Measurements from ENCODE around the gene TBC1D5.

Gene TBC1D5

DNA sequence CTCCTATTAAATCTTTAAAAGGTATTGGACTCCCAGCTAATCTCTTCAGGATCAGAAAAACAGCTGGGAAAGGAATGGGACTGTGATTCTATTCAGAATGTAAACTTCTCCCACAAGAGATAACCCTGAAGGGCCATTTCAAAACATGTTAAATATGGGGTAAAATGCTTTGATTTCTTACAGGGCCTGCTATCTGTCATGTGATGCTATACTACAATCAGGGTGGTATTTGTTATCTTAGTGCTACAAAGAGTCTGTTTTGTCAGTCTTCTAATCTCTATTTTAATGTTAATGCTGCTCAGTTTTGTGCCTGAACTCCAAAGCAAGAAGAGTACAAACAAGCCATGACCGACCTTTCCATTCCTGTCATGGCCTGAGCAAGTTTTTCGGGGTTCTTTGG lies 186.9 kb downstream of the TBC1D5 start:
- Histone ChIP-seq H3K79me2 (ENCODE audit: insufficient read depth, low read length) (peaks cover 6% of the 10 kb centered on the region; the same call in 1 of the 2 replicates), H3K36me3 (ENCODE audit: insufficient read depth, low read length) (no peaks in the 10 kb centered on the region), H3K4me1 (ENCODE audit: insufficient read depth, low read length, poor library complexity, severe bottlenecking) (peaks cover 1% of the 10 kb centered on the region), H3K9me3 (ENCODE audit: insufficient read depth, low read depth, low read length) (no peaks in the 10 kb centered on the region), H3F3A (ENCODE audit: low read depth) (no peaks in the 10 kb centered on the region), H3K9ac (ENCODE audit: low read depth, low read length, poor library complexity, severe bottlenecking) (no peak overlapping the region), H3K27me3 (ENCODE audit: insufficient read depth, low read length, poor library complexity, severe bottlenecking) (no peaks in the 10 kb centered on the region), H4K20me1 (ENCODE audit: insufficient read depth, low read length, poor library complexity, severe bottlenecking) (peaks cover 5% of the 10 kb centered on the region), H2AFZ (ENCODE audit: low read length) (no peak overlapping the region), H3K4me3 (ENCODE audit: low read length, poor library complexity, severe bottlenecking) (no peak overlapping the region), H3K4me2 (ENCODE audit: low read depth, low read length, poor library complexity, severe bottlenecking) (no peak overlapping the region), H3K9me2 (replicated peaks; ENCODE audit: low read depth, low read length) (no peaks in the 10 kb centered on the region)
- TF ChIP-seq CTCF (conservative IDR thresholded peaks at IDR 0.05; ENCODE audit: low read length): no peak
- TF ChIP-seq EZH2phosphoT487 (IDR thresholded peaks at IDR 0.05; ENCODE audit: borderline replicate concordance): no peak

DNA sequence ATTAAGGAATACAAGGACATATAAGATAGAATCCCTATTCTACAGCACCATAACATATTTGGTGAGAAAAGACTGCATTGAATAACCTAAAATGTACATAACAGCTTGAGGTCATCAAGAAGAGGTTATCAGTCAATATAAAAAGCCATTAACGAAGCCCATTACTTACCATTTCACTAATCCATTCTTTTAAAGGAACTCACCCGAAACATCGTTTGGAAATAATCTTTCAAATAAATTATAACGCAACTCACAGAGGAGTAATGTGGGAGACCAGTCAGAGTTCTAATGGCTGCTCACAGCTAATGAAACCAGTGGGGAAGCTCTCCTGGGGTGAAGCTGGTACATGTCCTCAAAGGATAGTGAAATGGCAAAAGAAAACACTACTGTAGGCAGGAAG lies 188.4 kb downstream of the TBC1D5 start:
- Histone ChIP-seq H3K9me2 (replicated peaks; ENCODE audit: low read depth, low read length) (no peaks in the 10 kb centered on the region), H3K36me3 (ENCODE audit: insufficient read depth, low read length) (no peaks in the 10 kb centered on the region), H3K9me3 (ENCODE audit: insufficient read depth, low read depth, low read length) (no peaks in the 10 kb centered on the region), H3K79me2 (ENCODE audit: insufficient read depth, low read length) (peaks cover 6% of the 10 kb centered on the region), H3F3A (ENCODE audit: low read depth) (no peaks in the 10 kb centered on the region), H3K27me3 (ENCODE audit: insufficient read depth, low read length, poor library complexity, severe bottlenecking) (no peaks in the 10 kb centered on the region), H4K20me1 (ENCODE audit: insufficient read depth, low read length, poor library complexity, severe bottlenecking) (peaks cover 5% of the 10 kb centered on the region), H3K4me2 (ENCODE audit: low read depth, low read length, poor library complexity, severe bottlenecking) (no peak overlapping the region), H3K4me3 (ENCODE audit: low read length, poor library complexity, severe bottlenecking) (no peak overlapping the region), H2AFZ (ENCODE audit: low read length) (no peak overlapping the region), H3K4me1 (ENCODE audit: insufficient read depth, low read length, poor library complexity, severe bottlenecking) (peaks cover 6% of the 10 kb centered on the region), H3K9ac (ENCODE audit: low read depth, low read length, poor library complexity, severe bottlenecking) (no peak overlapping the region)
- TF ChIP-seq CTCF (conservative IDR thresholded peaks at IDR 0.05; ENCODE audit: low read length): no peak
- TF ChIP-seq EZH2phosphoT487 (IDR thresholded peaks at IDR 0.05; ENCODE audit: borderline replicate concordance): no peak

GRCh38 chr3:17553080-17553479 lies 189.4 kb downstream of the TBC1D5 start:
- Histone ChIP-seq H3K4me3 (ENCODE audit: low read length, poor library complexity, severe bottlenecking) (no peak overlapping the region), H3F3A (ENCODE audit: low read depth) (no peaks in the 10 kb centered on the region), H3K9ac (ENCODE audit: low read depth, low read length, poor library complexity, severe bottlenecking) (no peak overlapping the region), H3K9me2 (replicated peaks; ENCODE audit: low read depth, low read length) (no peaks in the 10 kb centered on the region), H4K20me1 (ENCODE audit: insufficient read depth, low read length, poor library complexity, severe bottlenecking) (peaks cover 5% of the 10 kb centered on the region), H3K4me2 (ENCODE audit: low read depth, low read length, poor library complexity, severe bottlenecking) (no peak overlapping the region), H3K9me3 (ENCODE audit: insufficient read depth, low read depth, low read length) (no peaks in the 10 kb centered on the region), H3K36me3 (ENCODE audit: insufficient read depth, low read length) (no peaks in the 10 kb centered on the region), H3K79me2 (ENCODE audit: insufficient read depth, low read length) (peaks cover 6% of the 10 kb centered on the region), H2AFZ (ENCODE audit: low read length) (no peak overlapping the region), H3K27me3 (ENCODE audit: insufficient read depth, low read length, poor library complexity, severe bottlenecking) (no peaks in the 10 kb centered on the region), H3K4me1 (ENCODE audit: insufficient read depth, low read length, poor library complexity, severe bottlenecking) (peaks cover 6% of the 10 kb centered on the region)
- no peak for TF ChIP-seq CTCF (conservative IDR thresholded peaks at IDR 0.05; ENCODE audit: low read length)
- no peak for TF ChIP-seq EZH2phosphoT487 (IDR thresholded peaks at IDR 0.05; ENCODE audit: borderline replicate concordance)

Data from Loucy (cell line).